ENCODE data around the gene CNOT4.
"Not testable (repeated sequence)": the region's sequence is repeated elsewhere in the genome, so short reads cannot be mapped to it uniquely, and the experiment has no call there.

The CNOT4 gene

DNA sequence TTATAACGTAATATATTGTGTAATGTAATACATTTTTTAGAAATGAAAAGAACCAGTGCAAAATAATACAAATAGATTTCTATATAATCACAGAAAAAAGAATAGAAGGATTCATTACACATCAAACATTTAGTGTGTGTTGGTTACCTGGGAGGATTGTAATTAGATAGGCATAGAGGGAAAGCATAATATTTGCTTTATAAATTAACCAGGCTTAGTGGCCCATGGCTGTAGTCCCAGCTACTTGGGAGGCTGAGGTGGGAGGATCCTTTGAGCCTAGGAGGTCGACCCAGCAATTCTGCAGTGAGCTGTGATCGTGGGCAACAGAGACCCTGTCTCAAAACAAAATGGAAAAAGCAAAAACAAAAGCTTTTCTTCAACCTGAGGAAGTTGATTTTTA is 5.0 kb upstream of the CNOT4 start:
- DNase-seq (ENCODE audit: low spot score) = no peak

DNA sequence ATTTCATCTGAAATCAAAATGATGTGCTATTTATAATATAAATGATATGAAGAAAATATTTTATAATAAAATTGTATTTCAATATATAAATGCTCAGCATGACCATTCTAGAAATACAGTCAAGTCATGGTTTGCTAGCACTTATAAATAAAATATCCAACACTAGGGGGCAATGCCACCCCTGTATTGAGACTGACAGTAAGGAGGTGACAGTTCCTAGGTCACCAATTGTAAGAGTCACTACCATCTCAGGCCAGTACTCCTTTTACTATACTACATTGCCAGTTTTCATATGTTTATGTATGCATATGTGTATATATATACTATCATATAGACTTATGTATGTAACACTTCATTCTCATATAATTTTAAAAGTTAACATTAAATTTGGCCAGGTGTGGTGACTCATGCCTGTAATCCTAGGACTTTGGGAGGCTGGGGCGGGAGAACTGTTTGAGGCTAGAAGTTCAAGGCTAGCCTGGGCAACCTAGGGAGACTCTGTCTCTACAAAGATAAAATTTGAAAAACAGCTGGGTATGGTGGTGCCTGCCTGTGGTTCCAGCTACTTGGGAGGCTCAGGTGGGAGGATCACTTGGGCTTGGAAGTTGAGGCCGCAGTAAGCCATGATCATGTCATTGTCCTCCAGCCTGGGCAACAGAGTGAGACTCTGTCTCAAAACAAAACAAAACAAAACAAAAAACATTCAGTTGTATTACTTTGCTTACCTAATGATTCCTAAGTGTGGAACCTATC is 2.4 kb upstream of the CNOT4 start:
- peak; percentile 93 for DNase-seq (ENCODE audit: low spot score)

DNA sequence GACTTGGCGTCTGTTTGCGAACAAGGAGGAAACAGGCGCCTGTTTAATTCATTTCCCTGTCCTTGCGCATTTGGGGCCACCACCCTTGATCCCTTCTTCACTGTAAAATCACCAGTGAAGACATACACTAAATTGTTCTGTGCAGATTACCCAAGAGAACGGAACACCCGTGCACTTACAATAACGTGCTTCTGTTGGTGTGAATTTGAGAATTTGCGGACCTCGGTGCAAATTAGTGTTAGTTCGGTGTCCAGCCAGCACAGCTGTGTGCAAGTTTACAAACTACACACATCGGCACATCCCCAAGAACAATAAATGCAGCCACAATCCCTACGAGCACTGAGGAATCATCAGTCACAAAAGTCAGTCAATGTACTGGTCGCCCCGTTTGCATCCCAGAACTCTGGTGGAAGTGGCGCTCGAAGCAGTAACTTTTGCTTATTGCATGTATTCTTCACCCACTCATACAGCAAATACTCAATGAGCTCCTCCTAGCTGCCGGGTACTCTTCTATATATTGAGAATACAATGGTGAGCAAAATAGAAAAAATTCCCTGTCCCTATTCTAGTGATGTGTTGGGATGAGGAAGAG is 786 bp upstream of the CNOT4 start:
- no peak for DNase-seq (ENCODE audit: low spot score)

- DNase-seq (ENCODE audit: low spot score) = no peak
These were observed 388 bp downstream of the CNOT4 start for GRCh38 chr7:135509589-135509838.

- DNase-seq (ENCODE audit: low spot score) = peak; percentile 92
These were observed 866 bp downstream of the CNOT4 start for GRCh38 chr7:135508883-135509588.

GRCh38 chr7:135501402-135501801 is 8.5 kb downstream of the CNOT4 start:
- DNase-seq (ENCODE audit: low spot score) = no peak

DNA sequence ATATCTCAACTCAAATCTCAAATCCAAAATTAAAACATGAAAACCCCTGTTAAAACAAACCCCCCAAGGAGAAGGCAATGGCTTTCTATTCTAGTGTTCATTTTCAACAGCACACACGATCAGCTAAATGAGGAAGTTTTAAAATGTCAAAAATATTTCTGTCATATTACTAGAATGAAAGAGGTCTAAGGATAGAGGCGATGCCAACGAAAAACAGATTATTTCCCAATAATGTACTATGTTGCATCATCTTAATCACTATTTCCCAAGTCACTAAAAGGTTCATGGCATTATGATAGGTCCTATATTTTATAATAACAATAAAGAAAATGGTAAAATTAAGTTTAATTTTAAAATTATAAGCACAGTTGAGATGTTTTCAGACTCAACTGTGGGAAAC is 10.1 kb downstream of the CNOT4 start:
- no peak for DNase-seq (ENCODE audit: low spot score)

GRCh38 chr7:135497161-135497560 is 12.7 kb downstream of the CNOT4 start:
- not testable (repeated sequence) for DNase-seq (ENCODE audit: low spot score)

DNA sequence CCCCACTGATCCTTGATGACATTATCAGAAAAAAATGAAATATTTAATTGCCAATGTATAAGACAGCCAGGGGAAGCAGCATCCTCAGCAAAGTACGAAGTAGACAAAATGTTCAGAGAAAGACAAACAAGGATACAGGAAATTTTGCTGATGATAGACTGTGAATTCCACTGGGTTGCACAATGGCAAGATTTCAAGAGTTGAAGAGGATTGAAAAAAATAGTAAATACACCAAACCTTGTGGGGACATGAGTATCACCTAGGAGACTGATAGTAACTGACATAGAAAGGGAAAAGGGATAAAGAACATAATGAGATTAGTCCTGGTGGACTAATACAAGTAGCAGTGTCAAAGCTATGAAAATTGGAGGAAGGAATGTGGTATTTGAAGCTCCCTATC is 16.5 kb downstream of the CNOT4 start:
- no peak for DNase-seq (ENCODE audit: low spot score)

DNA sequence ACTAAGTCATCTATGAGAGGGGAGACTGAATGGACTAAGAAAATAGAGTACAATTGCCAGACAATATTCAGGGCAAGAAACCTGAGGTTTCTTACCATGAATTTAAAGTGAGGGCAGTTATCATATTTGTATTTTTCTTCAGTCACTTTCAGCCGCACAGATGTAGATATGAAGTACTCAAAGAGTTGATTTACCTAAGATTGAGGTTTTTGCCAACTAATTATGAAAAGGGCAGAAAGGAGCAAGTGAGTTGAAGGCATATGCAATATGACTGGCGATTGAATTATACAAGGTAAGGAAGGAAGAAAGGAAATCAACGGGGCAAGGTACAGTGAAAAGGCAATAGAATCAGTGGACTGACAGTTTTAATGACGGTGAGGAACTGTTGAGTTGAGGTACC is 17.8 kb downstream of the CNOT4 start:
- no peak for DNase-seq (ENCODE audit: low spot score)

GRCh38 chr7:135490783-135491182 is 19.1 kb downstream of the CNOT4 start:
- no peak for DNase-seq (ENCODE audit: low spot score)

GRCh38 chr7:135489791-135490190 is 20.1 kb downstream of the CNOT4 start:
- no peak for DNase-seq (ENCODE audit: low spot score)

GRCh38 chr7:135486261-135486920 is 23.5 kb downstream of the CNOT4 start:
- no peak for DNase-seq (ENCODE audit: low spot score)

- DNase-seq (ENCODE audit: low spot score) = no peak
These were observed 28.3 kb downstream of the CNOT4 start for GRCh38 chr7:135481598-135481979.

- DNase-seq (ENCODE audit: low spot score) = no peak
These were observed 28.8 kb downstream of the CNOT4 start for GRCh38 chr7:135480966-135481597.

DNA sequence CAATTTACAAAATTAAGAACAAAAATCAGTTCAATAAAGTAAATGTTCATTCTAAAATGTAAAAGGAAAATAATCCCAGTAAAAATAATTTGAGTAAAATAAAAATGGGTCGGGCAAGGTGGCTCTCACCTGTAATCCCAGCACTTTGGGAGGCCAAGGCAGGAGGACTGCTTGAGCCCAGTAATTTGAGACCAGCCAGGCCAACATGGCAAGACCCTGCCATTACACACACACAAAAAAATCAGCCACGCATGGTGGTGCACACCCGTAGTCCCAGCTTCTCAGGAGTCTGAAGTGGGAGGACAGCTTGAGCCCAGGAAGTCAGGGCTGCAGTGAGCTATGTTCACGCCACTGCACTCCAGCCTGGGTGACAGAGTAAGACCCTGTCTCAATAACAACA is 34.4 kb downstream of the CNOT4 start:
- DNase-seq (ENCODE audit: low spot score) = no peak

DNA sequence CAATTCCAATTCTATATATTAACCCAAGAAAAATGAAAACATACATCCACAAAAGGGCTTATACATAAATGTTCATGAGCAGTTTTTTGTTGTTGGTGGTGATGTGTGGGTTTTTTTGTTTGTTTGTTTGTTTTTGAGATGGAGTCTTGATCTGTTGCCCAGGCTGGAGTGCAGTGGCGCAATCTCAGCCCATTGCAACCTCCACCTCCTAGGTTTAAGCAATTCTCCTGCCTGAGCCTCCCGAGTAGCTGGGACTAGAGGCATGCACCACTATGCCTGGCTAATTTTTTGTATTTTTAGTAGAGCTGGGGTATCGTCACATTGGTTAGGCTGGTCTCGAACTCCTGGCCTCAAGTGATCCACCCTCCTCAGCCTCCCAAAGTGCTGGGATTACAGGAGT is 40.2 kb downstream of the CNOT4 start:
- not testable (repeated sequence) for DNase-seq (ENCODE audit: low spot score)

- no peak for DNase-seq (ENCODE audit: low spot score)
These were observed 42.6 kb downstream of the CNOT4 start for GRCh38 chr7:135467207-135467711.

DNA sequence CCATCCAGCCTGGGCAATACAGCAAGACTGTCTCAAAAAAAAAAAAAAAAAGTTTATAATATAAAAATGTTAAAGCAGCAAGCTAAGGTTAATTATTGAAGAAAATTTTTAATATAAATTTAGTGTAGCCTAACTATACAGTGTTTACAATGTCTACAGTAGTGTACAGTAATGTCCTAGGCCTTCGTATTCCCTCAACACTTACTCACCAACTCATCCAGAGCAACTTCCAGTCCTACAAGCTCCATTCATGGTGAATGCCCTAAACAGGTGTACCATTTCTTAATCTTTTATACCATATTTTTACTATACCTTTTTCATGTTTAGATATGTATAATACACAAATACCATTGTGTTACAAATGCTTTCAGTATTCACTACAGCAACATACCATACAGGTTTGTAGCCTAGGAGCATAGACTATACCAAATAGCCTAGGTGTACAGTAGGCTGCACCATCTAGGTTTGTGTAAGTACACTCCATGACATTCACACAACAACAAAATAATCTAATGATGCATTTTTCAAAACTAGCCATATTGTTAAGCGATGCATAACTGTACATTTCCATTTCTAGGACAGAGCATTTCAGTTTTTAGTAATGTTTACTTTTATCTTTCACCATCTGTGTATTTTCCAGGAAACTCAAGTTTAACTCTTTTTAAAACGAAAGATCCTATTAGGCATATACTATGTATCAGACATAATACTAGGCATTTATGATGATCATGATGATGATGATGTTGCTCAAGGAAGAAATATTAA is 43.3 kb downstream of the CNOT4 start:
- DNase-seq (ENCODE audit: low spot score) = no peak

GRCh38 chr7:135463908-135464307 is 46.0 kb downstream of the CNOT4 start:
- peak; percentile 36 for DNase-seq (ENCODE audit: low spot score)

DNA sequence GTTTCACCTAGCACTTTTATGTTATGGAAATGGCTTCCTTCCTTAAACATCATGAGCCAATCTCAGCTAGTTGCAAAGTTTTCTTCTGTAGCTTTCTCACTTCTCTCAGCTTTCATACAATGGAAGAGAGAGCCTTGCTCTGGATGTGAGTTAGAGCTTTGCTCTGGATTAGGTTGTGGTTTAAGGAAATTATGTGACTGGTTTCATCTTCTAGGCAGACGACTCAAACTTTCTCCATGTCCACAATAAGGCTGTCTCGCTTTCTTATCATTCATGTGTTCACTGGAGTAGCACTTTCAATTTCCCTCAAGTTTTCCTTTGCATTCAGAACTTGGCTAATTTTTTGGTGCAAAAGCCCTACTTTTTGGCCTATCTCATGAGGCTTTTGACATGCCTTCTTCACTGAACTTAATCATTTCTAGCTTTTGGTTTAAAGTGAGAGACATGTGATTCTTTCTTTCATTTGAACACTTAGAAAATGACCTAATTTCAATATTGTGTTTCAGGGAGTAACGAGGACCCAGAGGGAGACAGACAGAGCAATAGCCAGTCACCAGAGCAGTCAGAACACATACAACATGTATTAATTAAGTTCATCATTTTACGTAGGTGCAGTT is 49.8 kb downstream of the CNOT4 start:
- no peak for DNase-seq (ENCODE audit: low spot score)
